HK-2 (cell line): ENCODE measurements around the gene ZNF492.
"Not testable (repeated sequence)": the region's sequence is repeated elsewhere in the genome, so short reads cannot be mapped to it uniquely, and the experiment has no call there.

Source experiments
- DNase-seq: peaks from one replicate; pipeline ENCODE4 v3.0.0-alpha.2; 2018; ENCODE audit not compliant: unreplicated experiment

Gene ZNF492

GRCh38 chr19:22633706-22634449, at the start of gene ZNF492:
Gene ZNF492, plus strand, starts transcription at chr19:22634324. Its CDS starts 19,076 bp downstream, at chr19:22653400.
- DNase-seq = not testable (repeated sequence)

- DNase-seq = no peak
These were observed 38.7 kb upstream of the ZNF492 start for GRCh38 chr19:22595422-22595821.

DNA sequence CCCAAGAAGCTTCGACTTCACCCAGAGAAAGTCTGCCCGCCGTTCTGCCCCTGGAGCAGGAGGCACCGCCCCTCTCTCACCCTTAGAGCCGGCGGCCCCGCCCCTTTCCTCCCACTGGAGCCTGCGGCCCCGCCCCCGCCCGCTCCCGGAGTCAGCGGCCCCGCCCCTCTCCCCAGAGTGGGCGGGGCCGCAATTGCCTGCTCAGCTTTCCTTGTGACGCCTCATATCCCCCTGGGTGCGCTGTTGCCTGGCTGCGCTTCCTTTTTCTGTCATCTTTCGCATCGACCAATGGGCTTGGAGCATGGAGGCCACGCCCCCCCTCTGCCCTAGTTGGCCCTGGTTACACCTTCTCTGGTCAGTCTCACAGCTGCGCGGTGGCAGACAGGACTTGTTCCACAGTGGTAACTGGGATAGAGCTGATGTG, 38.2 kb upstream of the ZNF492 start:
- DNase-seq = no peak

DNA sequence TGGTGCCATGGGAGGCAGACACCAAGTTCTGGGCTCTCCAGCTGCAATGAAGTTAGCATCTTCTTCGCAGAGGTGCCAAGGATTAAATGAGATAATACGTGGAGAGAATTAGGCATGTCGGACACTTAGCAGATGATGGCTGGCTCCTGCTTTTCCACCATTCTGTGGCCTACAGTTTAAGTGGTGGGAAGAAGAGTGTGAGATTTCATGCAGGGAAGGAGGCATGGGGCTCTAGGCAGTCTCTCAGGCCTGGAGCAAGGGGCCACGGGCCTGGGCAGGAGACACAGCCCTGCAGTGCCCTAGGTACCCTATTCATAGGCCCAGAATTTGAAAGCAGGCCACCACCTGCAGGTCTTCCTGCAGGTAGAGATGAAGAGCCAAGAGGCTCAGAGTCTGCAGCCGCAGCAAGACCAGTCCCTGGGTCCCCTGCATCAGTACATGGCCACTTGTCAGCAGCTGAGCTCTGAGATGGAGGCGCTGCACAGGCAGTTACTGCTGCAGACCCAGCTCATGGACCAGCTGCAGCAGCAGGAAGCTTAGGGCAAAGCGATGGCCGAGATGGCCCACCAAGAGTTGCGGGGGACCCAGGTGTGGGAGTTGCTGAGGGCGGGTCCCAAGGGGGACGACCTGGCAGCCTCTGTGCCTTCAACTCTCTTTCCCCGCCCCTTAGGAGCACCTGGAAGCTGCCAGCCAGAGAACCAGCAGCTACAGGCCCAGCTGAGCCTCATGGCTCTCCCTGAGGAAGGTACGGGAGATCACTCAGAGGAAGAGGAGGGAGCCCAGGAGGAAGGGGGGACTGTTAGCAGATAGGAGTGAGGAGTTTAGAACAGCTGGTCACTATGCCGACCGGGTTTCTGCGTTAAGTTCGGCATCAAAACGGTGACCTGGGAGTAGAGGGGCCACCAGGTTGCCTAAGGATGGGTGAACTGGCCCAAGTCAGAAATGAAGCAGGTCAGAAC, 33.2 kb upstream of the ZNF492 start:
- no peak for DNase-seq

DNA sequence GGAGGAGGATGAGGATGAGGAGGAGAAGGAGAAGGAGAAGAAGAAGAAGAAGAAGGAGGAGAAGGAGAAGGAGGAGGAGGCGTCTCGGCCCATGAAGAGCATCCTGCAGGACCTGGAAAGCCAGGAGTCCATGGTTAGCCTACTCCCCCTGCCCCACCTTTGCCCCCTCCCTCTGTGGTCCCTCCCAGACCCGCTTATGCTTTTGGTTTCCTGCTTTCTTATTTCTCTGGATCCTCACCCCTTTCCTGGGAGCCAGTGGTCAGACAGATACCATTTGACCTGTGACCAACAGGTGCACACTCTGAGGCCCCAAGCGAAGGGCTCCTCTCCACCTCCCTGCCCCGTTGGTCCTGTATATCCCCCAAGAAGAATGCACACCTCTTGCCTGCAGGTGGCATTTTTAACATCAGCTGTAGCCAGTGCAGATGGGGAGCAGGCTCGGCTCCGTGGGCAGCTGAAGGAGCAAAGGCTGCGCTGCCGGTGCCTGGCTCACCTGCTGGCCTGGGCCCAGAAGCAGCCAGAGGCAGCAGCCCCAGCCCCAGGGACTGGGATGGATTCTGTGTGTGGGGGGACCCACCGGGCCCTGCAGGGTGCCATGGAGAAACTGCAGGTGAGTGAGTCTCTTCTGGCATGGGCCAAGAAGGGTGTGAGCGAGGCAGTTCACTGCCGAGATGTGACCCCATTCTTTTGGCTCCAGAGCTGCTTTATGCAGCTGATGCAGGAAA, 32.1 kb upstream of the ZNF492 start:
- no peak for DNase-seq

- no peak for DNase-seq
These were observed 31.4 kb upstream of the ZNF492 start for GRCh38 chr19:22602631-22603272.

GRCh38 chr19:22603518-22604440, 30.3 kb upstream of the ZNF492 start:
- no peak for DNase-seq

GRCh38 chr19:22604571-22605274, 29.4 kb upstream of the ZNF492 start:
- no peak for DNase-seq

DNA sequence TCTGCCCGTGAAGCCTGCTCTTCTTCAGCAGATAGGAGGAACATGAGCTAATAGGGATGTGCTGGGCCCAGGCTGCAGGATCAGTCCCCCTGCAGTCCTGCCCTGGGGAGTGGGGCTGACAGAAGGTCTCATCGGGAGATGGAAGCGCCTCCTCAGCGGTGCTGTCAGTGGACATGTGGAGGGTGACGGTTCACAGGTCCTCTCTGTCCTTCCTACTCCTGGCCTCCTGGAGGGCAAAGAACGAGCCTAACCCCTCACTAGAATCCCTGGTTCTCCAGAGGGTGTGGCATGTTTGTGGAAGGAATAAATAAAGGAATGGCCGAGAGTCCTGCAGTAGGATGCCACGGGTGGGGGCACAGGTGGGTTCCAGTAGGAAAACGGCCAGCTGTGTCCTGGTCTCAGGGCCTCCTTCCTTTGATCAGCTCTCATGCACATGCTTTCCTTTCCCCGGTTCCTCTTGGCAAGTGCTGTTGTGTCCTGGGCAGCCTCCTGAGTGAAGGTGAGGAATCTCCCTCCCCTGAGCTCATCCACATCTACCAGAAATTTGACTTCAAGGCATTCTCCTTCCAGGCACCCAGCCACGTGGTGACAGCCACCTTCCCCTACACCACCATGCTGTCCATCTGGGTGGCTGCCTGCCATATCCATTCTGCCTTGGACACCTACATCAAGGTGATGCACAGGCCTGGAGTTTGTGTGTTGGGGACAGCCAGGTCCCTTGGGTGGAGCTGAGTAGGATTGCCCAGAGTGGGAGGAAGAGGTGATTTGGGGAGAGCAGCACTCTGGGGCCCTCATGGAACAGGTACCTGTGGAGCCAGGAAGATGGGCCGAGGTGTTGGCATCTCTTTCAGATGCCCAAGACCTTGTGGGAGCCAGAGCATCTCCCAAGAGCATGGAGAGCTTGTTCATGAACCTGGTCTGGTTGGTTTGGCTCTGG, 28.6 kb upstream of the ZNF492 start:
- DNase-seq = no peak

DNA sequence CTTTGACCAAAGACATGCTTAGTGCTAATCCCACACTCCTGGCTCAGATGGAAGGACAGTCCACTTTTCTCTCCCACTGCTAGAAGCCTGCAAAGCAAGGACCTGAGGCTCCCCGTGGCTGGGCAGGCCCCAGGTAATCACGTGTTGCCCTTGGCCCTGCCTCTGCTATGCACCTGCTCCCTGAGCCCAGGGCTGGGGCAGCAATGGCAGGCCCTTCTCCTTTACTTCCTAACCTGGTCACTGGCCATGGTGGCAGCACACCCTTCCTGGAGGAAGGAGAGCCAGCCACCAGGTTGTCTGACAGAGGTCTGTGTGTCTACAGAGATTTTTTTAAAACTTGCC, 27.9 kb upstream of the ZNF492 start:
- DNase-seq = no peak

DNA sequence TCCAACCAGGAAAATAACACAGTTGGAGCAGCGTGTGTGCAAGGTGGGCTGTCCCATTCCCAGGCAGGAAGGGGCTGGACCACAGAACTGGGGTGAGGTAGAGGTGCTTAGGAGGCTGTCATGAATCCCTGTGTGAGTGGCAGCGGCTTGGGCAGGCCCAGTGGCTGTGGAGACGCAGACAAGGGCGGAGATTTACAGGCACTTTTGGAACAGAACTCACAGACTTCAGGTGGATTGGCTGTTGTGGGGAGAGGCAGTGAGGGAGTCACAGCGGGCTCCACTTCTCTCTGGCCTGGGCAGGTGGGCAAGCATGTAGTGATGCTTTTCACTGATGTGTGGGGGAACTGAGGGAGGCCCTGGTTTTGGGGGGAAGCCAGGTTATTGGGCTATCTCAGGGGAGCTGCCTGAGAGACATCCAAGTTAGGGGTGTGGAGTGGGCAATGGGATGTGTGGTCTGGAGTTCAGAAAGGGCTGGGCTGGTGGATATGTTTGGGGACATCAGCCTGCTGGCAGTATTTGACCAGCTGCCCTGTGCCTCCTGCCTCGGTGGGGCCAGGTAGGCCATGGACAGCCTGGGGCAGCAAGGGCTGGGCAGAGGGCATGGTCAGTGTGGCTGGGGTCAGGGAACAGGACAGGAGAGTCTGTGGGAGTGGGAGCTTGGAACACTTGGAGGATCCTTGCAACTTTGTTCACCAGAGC, 27.0 kb upstream of the ZNF492 start:
- DNase-seq = no peak

DNA sequence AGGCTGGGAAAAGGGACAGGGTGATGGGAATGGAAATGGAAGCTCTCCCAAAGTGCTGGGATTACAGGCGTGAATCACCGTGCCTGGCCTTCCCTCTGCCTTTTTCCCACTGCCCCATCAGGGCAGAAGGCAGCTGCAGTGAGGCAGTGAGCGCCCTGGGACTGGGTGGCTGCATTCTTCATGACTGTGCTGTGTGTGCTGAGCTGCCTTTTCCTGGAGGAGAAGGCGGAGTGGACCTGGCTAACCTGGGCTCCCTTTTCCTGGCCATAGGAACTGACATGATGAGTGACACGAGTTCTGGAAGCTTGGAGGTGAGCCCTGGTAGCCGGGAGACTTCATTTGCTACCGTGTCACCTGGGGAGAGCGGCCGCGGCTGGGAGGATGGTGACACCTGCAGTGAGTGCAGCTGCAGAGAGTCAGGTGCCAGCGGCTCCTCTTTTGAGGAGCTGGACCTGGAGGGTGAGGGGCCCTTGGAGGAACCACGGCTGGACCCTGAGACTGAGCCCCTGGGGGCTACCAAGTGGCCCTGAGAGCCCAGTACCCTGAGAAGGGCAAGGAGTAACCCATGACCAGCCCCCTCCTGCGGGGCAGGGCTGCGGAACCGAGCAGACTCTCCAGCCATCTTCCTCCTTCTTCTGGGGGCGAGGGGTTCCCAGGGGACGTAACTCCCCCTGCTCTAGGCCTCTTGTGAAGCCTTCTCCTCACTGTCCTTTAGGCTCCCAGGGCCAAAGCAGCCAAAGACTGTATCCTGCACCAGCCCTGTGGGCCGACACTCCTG, 26.3 kb upstream of the ZNF492 start:
- no peak for DNase-seq

DNA sequence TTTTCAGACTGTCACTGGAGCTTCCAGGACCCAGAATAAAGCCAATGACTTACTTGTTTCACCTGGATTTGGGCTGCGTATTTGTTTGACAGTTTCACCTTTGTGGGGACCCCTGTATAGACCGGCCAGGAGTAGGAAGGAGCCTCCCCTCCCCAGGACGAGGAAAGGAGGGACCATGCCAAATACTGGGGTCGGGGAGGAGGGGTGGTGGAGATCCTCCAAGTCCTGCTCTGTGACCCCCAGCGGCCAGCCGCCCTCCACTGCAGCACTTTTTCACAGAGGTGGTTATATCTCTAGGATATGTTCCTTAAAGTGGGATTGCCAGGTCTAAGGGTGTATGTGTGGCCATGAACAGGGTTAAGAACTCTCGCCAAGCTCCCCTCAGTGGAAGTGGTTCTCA, 25.7 kb upstream of the ZNF492 start:
- DNase-seq = no peak

DNA sequence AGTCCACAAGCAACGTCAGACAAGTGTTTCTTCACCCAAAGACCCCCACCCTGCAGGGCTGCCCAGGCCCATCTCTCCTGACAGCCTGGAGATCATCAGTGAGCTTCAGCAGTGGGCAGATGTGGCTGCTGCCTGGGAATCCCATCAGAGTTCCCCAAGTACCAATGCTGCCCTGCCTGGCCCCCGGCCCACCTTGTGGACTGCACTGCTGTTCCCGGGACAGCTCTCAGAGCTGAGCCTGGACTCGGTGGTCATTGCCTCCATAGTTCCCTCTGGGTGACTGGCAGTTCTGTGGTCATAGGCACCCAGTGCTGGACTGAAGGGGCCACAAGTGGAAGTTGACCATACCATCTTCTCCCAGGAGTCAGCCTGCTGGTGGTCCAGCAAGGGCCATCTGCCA, 24.5 kb upstream of the ZNF492 start:
- no peak for DNase-seq

DNA sequence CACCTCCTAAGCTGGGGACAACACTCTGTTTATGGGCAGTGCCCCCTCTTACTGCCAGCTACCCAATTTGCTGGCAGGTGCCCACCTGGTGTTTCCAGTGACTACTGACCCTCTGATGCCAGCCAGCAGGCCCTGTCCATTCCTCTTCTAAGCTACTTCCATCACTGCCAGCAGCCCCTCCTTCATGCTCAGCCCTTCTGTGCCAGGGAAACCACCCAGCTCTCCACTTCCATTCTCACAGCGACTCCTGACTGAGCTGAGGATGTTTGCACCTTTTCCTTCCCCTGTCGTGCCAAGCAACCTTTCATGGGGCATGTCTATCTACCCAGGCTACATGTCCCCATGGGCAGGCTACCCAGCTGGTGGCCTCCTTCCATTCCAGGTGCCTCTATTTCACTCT, 24.0 kb upstream of the ZNF492 start:
- DNase-seq = no peak

DNA sequence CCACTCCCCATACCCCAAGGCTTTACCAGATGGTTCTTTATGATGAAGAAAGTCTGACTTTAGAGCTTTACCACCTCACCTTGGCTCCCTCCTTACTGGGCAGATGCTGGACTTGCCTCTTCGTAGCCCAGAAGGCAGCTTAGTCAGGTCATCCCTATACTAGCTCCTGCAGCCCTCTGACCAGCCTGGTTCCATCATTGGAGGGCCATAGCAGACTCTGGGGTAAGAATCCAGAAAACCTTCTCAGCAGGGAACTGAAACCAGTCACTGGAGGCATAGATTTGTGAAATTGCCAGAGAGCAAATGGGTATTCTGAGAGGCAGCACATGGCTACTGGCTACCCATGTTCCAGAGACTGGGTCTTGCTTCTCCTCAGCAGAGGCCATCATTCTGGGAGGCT, 21.8 kb upstream of the ZNF492 start:
- DNase-seq = no peak

- no peak for DNase-seq
These were observed 17.5 kb upstream of the ZNF492 start for GRCh38 chr19:22616659-22617058.

GRCh38 chr19:22617181-22617580, 16.9 kb upstream of the ZNF492 start:
- not testable (repeated sequence) for DNase-seq
